Natural killer cell (primary cell): ENCODE results near the gene KCNK17. TPM values are rescaled to one million over a fixed set of nuclear protein-coding genes. Genes with fewer than 3 reads are reported as not detected.

Source experiments
- ATAC-seq, 3 donors: fragments of 150-1000 bp in 2 of 3; fragments of 200-7000 bp in 1 of 3; cut with Tn5 transposase; 1 replicate in 1 of 3; 2 replicates in 2 of 3; pipeline ENCODE4 v1.10.0; 2021; ENCODE audit warnings: mild to moderate bottlenecking in 2 of 3, moderate library complexity in 2 of 3
- DNase-seq, 2 donors: peaks; one replicate each; pipeline versions ENCODE4 v3.0.0 to v3.0.0-alpha.2; 2013 to 2021; ENCODE audit warnings: mixed read lengths in 1 of 2
- H3K27ac ChIP-seq: one replicate; pipeline ENCODE4 v1.5.1; 2013; ENCODE audit warnings: mild to moderate bottlenecking, low read length
- H3K27me3 ChIP-seq: one replicate; pipeline ENCODE4 v1.6.1; 2013; ENCODE audit warnings: low read length; ENCODE audit not compliant: control insufficient read depth, insufficient read depth
- H3K36me3 ChIP-seq: one replicate; pipeline ENCODE4 v1.6.1; 2013; ENCODE audit warnings: low read length; ENCODE audit not compliant: control insufficient read depth, insufficient read depth
- H3K4me1 ChIP-seq: one replicate; pipeline ENCODE4 v1.6.1; 2013; ENCODE audit warnings: low read length; ENCODE audit not compliant: control insufficient read depth, insufficient read depth
- H3K4me3 ChIP-seq: one replicate; pipeline ENCODE4 v1.5.1; 2013; ENCODE audit warnings: low read length
- H3K9me3 ChIP-seq: one replicate; pipeline ENCODE4 v1.6.1; 2013; ENCODE audit warnings: low read length; ENCODE audit not compliant: control insufficient read depth, insufficient read depth
- H3K27ac Mint-ChIP-seq, 2 donors: one replicate each; pipeline ENCODE4 v1.8.0; 2022; ENCODE audit warnings: mild to moderate bottlenecking in 2 of 2, mixed read lengths in 2 of 2, moderate library complexity in 1 of 2
- H3K27me3 Mint-ChIP-seq, 2 donors: one replicate each; pipeline ENCODE4 v1.8.0; 2022; ENCODE audit warnings: low read depth in 2 of 2, mixed read lengths in 2 of 2
- H3K36me3 Mint-ChIP-seq: one replicate; pipeline ENCODE4 v1.8.0; 2022; ENCODE audit warnings: mixed read lengths
- H3K4me1 Mint-ChIP-seq, 2 donors: one replicate each; pipeline ENCODE4 v1.8.0; 2022; ENCODE audit warnings: mixed read lengths in 2 of 2
- H3K4me3 Mint-ChIP-seq: one replicate; pipeline ENCODE4 v1.8.0; 2022; ENCODE audit warnings: mild to moderate bottlenecking, moderate library complexity, mixed read lengths
- H3K9me3 Mint-ChIP-seq, 2 donors: one replicate each; pipeline ENCODE4 v1.8.0; 2022; ENCODE audit warnings: mixed read lengths in 2 of 2
- CTCF ChIP-seq: fragments of 200-600 bp; IDR thresholded peaks from one replicate; pipeline ENCODE4 v1.8.0; 2022; ENCODE audit warnings: antibody characterized with exemption
- WGBS: methylation state at CpG from one replicate; pipeline ENCODE4 v1.1.7; 2013; ENCODE audit warnings: missing lambda C conversion rate; ENCODE audit not compliant: insufficient coverage; 5-methylcytosine and 5-hydroxymethylcytosine counted together
- intact Hi-C: fragments of 100-400 bp; cut with micrococcal nuclease; formaldehyde crosslinking; loops from one replicate; pipeline ENCODE4 v1.14.2; 2022
- total RNA-seq, 4 donors: library from RNA; stranded (reverse); fragments of 120-200 nt in 1 of 4; gene quantifications; one replicate each; pipeline versions ENCODE4 v1.2.3 to v1.2.4, GENCODE V29; 2013 to 2022

KCNK17 gene
- total RNA-seq, 3 donors from 2014 or later (not counting 1 experiment from before 2014, with no cell fraction given): 0.24 TPM; not detected in 2

GRCh38 chr6:39276379-39276995 lies 37.7 kb downstream of the KCNK17 start:
- intact Hi-C loops: no loop called here
- no peaks in the 10 kb centered on the region for H3K9me3 ChIP-seq
- H3K36me3 ChIP-seq: no peaks in the 10 kb centered on the region
- Mint-ChIP-seq H3K36me3 (no peaks in the 10 kb centered on the region), H3K9me3 (no peaks in the 10 kb centered on the region), H3K4me3 (no peak overlapping the region), H3K27ac (no peak overlapping the region), H3K4me1 (no peaks in the 10 kb centered on the region), H3K27me3 (peaks cover 0 to 8% of the 10 kb centered on the region in 2 donors)
- DNase-seq: no peak
- H3K4me3 ChIP-seq: no peak overlapping the region
- WGBS: 100% methylated on average over 3 of the region's 3 CpGs
- ATAC-seq: no peak
- TF ChIP-seq CTCF: no peak
- H3K4me1 ChIP-seq: no peaks in the 10 kb centered on the region
- no peaks in the 10 kb centered on the region for H3K27me3 ChIP-seq
- H3K27ac ChIP-seq: no peak overlapping the region

DNA sequence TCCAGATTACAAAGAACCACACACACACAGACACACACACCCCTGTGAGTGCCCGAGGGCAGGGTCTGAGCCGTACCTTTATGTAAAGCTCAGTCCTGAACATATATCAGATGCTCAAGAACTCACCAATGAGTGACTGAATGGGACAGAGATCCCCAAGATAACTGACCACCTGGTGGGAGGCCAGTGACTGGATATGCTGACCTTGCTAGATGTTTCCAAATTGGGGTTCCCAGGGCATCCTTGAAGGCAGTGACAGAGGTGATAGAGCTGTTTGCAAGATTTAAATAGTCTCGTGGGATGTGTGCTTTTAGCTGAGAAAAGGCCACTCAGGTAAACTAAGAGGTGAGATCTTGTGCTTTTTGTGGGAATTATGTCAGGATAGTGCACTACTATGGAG lies 39.3 kb downstream of the KCNK17 start:
- H3K27me3 ChIP-seq: no peaks in the 10 kb centered on the region
- ATAC-seq: no peak
- no peak for DNase-seq
- TF ChIP-seq CTCF: no peak
- H3K9me3 ChIP-seq: no peaks in the 10 kb centered on the region
- Mint-ChIP-seq H3K36me3 (no peaks in the 10 kb centered on the region), H3K27me3 (peaks cover 0 to 3% of the 10 kb centered on the region in 2 donors), H3K27ac (no peak overlapping the region), H3K4me3 (no peak overlapping the region), H3K4me1 (no peaks in the 10 kb centered on the region), H3K9me3 (no peaks in the 10 kb centered on the region)
- no peaks in the 10 kb centered on the region for H3K36me3 ChIP-seq
- no peak overlapping the region for H3K27ac ChIP-seq
- H3K4me3 ChIP-seq: no peak overlapping the region
- intact Hi-C loops: no loop called here
- no peaks in the 10 kb centered on the region for H3K4me1 ChIP-seq
- 90% methylated on average over 3 of the region's 3 CpGs for WGBS

DNA sequence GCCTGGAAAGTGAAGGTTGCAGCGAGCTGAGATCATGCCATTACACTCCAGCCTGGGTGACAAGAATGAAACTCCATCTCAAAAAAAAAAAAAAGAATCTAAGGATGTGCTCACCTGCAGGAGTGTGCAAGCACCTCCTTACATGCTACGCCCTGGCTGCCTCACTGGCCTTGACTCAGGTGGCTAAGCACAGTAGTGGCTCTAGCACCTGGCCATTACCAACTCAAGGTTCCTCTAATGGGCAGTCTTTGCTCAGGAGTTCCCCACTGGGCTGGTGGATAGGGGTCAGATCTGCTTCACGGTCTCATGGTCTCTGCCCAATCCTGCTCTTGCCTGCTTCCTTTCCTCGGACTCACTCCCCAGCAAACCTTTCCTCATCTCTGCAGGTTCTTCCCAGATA lies 39.7 kb downstream of the KCNK17 start:
- Histone ChIP-seq H3K4me3 (no peak overlapping the region), H3K36me3 (no peaks in the 10 kb centered on the region), H3K4me1 (no peaks in the 10 kb centered on the region), H3K27me3 (no peaks in the 10 kb centered on the region), H3K27ac (no peak overlapping the region), H3K9me3 (no peaks in the 10 kb centered on the region)
- intact Hi-C loops: no loop called here
- no peaks in the 10 kb centered on the region for H3K4me1 Mint-ChIP-seq
- peaks cover 0 to 2% of the 10 kb centered on the region in 2 donors for H3K27me3 Mint-ChIP-seq
- DNase-seq (no peak), ATAC-seq (no peak)
- 60% methylated on average over 4 of the region's 4 CpGs for WGBS
- H3K27ac Mint-ChIP-seq: no peak overlapping the region
- H3K9me3 Mint-ChIP-seq: no peaks in the 10 kb centered on the region
- no peak for TF ChIP-seq CTCF
- no peak overlapping the region for H3K4me3 Mint-ChIP-seq
- no peaks in the 10 kb centered on the region for H3K36me3 Mint-ChIP-seq

DNA sequence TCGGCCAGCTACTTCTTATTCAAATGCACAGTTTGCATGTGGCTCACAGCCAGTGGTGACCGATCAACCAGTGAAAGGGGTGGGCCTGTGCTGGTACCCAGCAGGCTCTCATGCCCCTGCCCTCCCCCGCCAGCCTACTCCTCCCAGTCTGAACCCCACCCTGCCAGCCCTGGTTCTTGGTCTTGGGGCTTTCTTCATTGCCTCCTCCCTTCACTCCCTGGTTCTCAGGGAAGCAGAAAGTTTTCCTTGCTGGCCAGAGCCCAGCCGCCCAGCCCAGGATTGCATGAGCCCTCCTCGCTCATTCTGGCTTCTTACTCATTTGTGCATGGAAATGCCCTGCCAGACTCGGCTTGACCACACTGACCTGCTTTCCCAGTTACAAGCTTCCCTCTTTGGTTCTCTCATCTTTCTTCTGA lies 40.8 kb downstream of the KCNK17 start:
- Mint-ChIP-seq H3K27ac (no peak overlapping the region), H3K4me3 (no peak overlapping the region), H3K4me1 (no peaks in the 10 kb centered on the region), H3K27me3 (peaks cover 0 to 2% of the 10 kb centered on the region in 2 donors), H3K36me3 (no peaks in the 10 kb centered on the region), H3K9me3 (no peaks in the 10 kb centered on the region)
- Histone ChIP-seq H3K4me3 (no peak overlapping the region), H3K9me3 (no peaks in the 10 kb centered on the region), H3K36me3 (no peaks in the 10 kb centered on the region), H3K4me1 (no peaks in the 10 kb centered on the region), H3K27me3 (no peaks in the 10 kb centered on the region), H3K27ac (no peak overlapping the region)
- no peak for TF ChIP-seq CTCF
- ATAC-seq (no peak), DNase-seq (no peak)
- 72% methylated on average over 6 of the region's 6 CpGs for WGBS
- intact Hi-C loops: no loop called here
